Stimulated activated effector memory CD8-positive, alpha-beta T cell treated with anti-CD3 and anti-CD28 coated beads, Interleukin-12 subunit alpha, Interleukin-12 subunit beta, amount 100 ng/mL, for 72 hours (primary cell): Measurements from ENCODE around the gene TTC34.

Experiments
- ATAC-seq: fragments of 150-1000 bp; cut with Tn5 transposase; 2 replicates; pipeline ENCODE4 v1.10.0; 2021
- DNase-seq, 2 donors: peaks; one replicate each; pipeline ENCODE4 v3.0.0; 2021 to 2022; ENCODE audit warnings: low spot score in 2 of 2
- H3K27ac Mint-ChIP-seq: one replicate; pipeline ENCODE4 v1.8.0; 2022; ENCODE audit warnings: mild to moderate bottlenecking, mixed read lengths
- H3K36me3 Mint-ChIP-seq: one replicate; pipeline ENCODE4 v1.8.0; 2022; ENCODE audit warnings: mild to moderate bottlenecking, mixed read lengths
- H3K4me1 Mint-ChIP-seq: one replicate; pipeline ENCODE4 v1.8.0; 2022; ENCODE audit warnings: mixed read lengths
- H3K4me3 Mint-ChIP-seq: one replicate; pipeline ENCODE4 v1.8.0; 2022; ENCODE audit warnings: mild to moderate bottlenecking, mixed read lengths
- H3K9me3 Mint-ChIP-seq: one replicate; pipeline ENCODE4 v1.8.0; 2022; ENCODE audit warnings: mixed read lengths

TTC34 gene

DNA sequence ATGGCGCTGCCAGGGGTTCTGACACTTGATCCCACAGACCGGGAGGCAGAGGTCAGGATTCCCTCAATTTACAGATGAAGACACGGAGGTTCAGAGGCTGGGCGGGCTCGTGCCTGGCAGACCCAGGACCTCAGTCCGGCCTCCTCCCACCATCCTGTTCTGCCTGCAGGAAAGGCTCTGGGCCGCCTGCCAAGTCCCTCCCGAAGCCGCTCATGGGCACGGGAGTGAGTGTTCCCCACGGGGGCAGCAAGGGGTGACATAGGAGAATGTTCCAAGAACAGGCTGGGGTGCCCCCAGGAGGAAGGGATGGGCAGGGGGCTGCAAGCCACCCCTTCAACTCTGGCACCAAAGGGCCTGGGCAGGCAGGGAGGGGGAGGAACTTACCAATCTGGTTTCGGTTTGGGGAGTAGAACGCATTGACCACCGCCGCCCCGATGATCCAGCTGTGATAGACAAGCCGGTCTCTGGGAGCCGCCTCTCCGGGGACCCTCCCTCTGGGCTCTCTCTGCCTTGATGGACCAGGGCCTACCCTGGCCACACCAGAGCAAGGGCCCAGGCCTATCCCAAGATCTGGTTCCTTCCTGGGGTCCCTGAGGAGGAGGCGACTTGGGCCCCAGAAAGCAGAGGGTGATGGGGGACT lies 207.4 kb downstream of the TTC34 start:
- Mint-ChIP-seq H3K4me3 (no peak overlapping the region), H3K4me1 (peaks cover 7% of the 10 kb centered on the region), H3K36me3 (no peaks in the 10 kb centered on the region), H3K27ac (no peak overlapping the region), H3K9me3 (no peaks in the 10 kb centered on the region)
- ATAC-seq (no peak), DNase-seq (no peak)

DNA sequence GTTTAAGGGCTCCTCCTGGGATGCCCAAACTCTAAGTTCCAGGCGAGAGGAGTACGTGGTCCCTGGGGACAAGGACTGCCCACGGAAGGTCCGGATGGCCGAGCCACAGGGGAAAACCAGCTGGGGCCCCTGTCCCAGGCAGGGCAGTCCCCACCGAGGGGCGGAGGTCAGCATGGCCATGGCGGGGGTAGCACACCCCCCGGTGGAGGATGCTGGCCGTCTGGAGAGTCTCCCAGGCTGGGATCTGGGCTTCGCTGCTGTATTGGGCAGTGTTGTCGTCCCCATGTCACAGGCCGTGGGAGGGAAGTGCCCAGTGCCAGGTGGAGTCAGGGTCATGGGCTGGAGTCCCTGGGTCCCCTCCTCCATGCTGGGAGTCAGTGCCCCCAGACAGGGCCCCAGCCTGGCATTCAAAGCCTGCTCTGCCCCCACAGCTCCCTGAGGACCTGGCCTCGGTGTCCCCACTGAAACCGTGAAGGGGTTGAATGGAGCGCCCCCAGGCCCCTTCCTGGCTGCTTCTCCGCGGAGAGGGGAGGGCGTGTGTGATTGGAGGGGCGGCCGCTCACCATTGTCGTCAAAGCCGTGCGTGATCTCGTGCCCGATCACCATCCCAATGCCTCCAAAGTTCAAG lies 208.1 kb downstream of the TTC34 start:
- DNase-seq (no peak), ATAC-seq (no peak)
- no peaks in the 10 kb centered on the region for H3K9me3 Mint-ChIP-seq
- peaks cover 7% of the 10 kb centered on the region for H3K4me1 Mint-ChIP-seq
- peak overlapping the region; percentile 50 for H3K27ac Mint-ChIP-seq
- H3K4me3 Mint-ChIP-seq: no peak overlapping the region
- no peaks in the 10 kb centered on the region for H3K36me3 Mint-ChIP-seq

GRCh38 chr1:2592672-2593071 lies 208.8 kb downstream of the TTC34 start:
- DNase-seq (no peak), ATAC-seq (no peak)
- Mint-ChIP-seq H3K36me3 (no peaks in the 10 kb centered on the region), H3K4me1 (peaks cover 7% of the 10 kb centered on the region), H3K4me3 (no peak overlapping the region), H3K27ac (peak overlapping the region; percentile 50), H3K9me3 (no peaks in the 10 kb centered on the region)

GRCh38 chr1:2591581-2592261 lies 209.8 kb downstream of the TTC34 start:
- no peaks in the 10 kb centered on the region for H3K36me3 Mint-ChIP-seq
- peaks cover 6% of the 10 kb centered on the region for H3K4me1 Mint-ChIP-seq
- H3K4me3 Mint-ChIP-seq: no peak overlapping the region
- ATAC-seq: no peak
- H3K9me3 Mint-ChIP-seq: no peaks in the 10 kb centered on the region
- DNase-seq: no peak
- no peak overlapping the region for H3K27ac Mint-ChIP-seq

- ATAC-seq: no peak
- Mint-ChIP-seq H3K4me3 (no peak overlapping the region), H3K9me3 (no peaks in the 10 kb centered on the region), H3K36me3 (peaks cover 3% of the 10 kb centered on the region), H3K27ac (no peak overlapping the region), H3K4me1 (peaks cover 6% of the 10 kb centered on the region)
- no peak for DNase-seq
Observed at GRCh38 chr1:2591233-2591580, 210.3 kb downstream of the TTC34 start.

DNA sequence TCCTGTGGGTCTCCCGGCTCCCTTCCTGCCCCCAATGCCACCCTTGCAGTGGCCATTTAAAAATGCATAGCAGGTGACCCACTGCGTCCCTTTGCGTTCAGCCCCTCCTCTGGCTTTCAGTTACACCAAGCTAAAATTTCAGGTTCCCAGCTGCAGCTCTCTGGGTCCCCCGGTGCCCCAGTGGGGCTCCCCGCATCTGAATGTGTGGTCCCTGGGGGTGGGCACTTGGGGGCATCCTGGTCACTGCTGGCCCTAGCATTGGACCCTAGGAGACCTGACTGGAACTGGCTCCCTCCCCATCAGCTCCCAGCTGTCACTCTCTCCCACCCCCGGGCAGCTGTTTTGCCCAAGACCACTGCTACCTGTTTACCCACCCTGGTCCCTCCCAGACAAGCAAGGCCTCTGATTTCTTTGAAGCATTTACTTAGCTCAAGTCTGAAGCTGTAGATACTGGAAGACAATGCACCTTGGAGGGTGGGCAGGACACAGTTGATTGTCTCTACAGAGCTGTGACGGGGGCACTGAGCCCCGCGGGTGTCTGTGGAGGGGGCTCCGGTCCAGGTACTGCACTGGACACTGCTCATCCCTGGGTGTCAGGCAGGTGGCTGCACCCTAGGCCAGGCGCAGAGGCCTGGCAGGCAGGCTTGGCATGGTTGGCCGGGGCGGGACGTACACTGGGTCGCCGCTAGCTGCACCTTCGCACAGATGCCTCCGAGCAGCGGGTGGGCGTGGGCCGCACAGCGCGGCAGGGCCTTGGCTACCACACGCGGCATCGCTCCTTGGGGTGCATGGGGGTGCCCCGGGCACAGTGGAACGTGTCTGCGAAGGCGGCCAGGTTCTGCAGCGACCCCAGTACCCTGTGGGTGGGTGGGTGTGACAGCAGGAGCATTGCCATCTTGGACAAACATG lies 211.0 kb downstream of the TTC34 start:
- Mint-ChIP-seq H3K9me3 (no peaks in the 10 kb centered on the region), H3K4me3 (no peak overlapping the region), H3K27ac (no peak overlapping the region), H3K4me1 (peaks cover 6% of the 10 kb centered on the region), H3K36me3 (peaks cover 8% of the 10 kb centered on the region)
- DNase-seq (no peak), ATAC-seq (no peak)

DNA sequence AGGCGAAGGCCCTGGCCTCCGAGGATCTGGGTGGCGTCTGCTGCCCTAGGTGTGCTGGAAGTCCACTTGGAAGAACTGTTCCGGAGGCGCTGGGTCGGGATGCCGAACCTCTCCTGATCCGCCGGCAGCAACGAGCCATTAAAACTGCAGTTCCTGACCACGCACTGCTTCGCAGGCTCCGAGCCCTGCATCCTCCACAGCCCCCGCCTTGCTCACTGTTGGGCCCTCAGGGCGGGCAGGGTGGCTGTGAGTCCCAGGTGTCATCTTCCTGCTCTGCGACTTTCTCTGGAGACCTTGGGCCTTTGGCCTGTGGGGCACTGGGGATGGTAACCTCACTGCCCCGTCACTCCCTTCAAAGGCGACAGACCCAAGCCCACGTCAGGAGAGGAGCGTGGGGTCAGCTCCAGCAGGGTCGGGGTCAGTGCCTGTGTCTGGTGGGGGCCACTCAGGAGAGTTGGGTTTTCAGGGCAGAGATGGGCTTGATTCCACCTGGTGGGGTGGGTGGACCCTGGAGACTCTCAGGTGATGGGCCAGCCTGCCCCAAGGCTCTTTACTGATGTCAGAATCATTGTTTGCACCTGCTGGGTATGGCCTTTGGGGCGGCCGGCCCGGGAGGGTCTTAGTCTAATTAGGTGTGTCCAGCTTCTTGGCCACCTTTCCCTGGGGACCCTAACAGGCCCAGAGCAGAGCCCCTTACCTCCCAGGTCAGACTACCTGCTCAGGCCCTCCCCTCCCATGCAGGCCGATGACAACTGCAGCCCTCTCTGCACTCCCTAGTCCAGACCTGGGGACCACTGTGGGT lies 211.9 kb downstream of the TTC34 start:
- DNase-seq (no peak), ATAC-seq (no peak)
- H3K27ac Mint-ChIP-seq: no peak overlapping the region

DNA sequence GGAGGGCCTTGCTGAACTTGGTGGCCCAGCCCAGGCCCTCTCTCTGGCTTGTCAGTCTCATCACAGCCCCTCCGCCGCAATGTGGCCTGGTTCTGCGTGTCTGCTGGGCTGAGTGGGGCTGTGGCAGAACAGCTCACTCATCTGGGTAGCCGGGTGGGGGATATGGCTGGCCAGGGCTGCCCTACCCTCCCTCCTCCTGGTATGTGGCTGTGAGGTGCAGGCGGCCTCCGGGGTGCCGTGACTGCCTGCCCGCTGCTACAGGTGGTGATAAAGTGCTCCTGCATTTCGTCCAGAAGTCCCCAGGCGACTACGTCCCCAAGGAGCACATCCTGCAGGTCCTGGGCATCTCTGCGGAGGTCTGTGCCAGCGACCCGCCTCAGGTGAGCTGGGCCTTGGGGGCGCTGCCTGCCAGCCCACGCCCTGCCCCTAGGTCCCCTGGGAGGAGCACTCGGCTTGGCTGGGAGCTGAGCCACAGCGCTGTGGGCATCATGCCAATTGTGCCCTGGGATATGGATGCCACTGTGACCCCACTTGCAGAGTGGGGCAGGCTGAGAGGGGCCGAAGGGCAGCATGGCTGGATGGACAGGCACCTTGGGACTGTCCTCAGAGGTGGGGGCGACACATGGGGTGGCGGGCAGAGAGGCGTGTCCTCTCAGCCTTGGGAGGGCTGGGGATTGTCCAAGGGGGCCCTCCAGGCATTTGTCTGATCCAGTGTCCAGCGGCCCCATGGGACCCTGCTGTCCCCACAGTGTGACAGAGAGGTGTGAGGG lies 212.6 kb downstream of the TTC34 start:
- DNase-seq (no peak), ATAC-seq (no peak)
- Mint-ChIP-seq H3K4me3 (no peak overlapping the region), H3K36me3 (peaks cover 11% of the 10 kb centered on the region), H3K27ac (no peak overlapping the region), H3K9me3 (no peaks in the 10 kb centered on the region), H3K4me1 (peaks cover 23% of the 10 kb centered on the region)

More for the DNA sequence above, 211.9 kb downstream of the TTC34 start:
- Mint-ChIP-seq H3K4me3 (no peak overlapping the region), H3K9me3 (no peaks in the 10 kb centered on the region), H3K36me3 (peaks cover 11% of the 10 kb centered on the region), H3K4me1 (peaks cover 15% of the 10 kb centered on the region)

DNA sequence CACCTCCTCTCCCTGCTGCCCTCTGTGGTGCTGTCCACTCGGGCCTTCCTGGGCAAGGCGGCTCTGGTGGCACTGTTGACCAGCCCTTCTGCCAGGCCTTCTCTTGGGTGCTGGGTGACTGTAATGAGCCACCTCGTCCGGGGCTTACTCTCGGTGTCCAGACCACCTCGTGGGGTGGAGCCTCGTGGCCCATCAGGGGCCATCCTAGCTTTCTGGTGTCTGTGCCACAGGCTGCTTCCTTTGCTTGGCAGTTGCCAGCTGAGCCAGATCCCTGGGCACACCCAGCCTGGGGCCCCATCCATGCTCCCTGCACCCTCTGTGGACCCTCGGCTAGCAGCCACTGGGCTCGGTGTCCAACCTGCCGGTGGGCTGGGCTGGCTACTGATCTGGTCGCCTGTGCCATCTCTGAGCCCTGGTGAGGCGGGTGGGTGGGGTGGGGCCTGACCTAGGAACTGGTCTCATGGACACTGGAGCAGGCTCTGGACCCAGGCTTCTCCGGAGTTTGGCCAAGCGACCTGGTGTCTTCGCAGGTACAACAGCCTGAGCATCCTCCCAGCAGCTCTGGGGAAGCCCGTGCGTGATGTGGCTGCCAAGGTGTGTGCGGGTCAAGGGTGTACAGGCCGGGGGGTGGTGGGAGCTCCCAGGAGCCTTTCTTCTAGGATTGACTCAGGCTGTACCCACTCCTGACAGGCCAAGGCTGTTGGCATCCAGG lies 213.5 kb downstream of the TTC34 start:
- Mint-ChIP-seq H3K9me3 (no peaks in the 10 kb centered on the region), H3K4me3 (peak overlapping the region; percentile 91), H3K27ac (no peak overlapping the region)

GRCh38 chr1:2587071-2587859 lies 214.2 kb downstream of the TTC34 start:
- H3K36me3 Mint-ChIP-seq: peaks cover 11% of the 10 kb centered on the region
- H3K4me1 Mint-ChIP-seq: peaks cover 34% of the 10 kb centered on the region
- peak in 1 of 2 donors; percentile 73 for DNase-seq
- no peak overlapping the region for H3K27ac Mint-ChIP-seq
- peak; percentile 2 for ATAC-seq
- peak overlapping the region; percentile 91 for H3K4me3 Mint-ChIP-seq
- H3K9me3 Mint-ChIP-seq: no peaks in the 10 kb centered on the region

More for the DNA sequence above, 213.5 kb downstream of the TTC34 start:
- no peak for ATAC-seq
- no peak for DNase-seq
- peaks cover 31% of the 10 kb centered on the region for H3K4me1 Mint-ChIP-seq
- H3K36me3 Mint-ChIP-seq: peaks cover 11% of the 10 kb centered on the region

DNA sequence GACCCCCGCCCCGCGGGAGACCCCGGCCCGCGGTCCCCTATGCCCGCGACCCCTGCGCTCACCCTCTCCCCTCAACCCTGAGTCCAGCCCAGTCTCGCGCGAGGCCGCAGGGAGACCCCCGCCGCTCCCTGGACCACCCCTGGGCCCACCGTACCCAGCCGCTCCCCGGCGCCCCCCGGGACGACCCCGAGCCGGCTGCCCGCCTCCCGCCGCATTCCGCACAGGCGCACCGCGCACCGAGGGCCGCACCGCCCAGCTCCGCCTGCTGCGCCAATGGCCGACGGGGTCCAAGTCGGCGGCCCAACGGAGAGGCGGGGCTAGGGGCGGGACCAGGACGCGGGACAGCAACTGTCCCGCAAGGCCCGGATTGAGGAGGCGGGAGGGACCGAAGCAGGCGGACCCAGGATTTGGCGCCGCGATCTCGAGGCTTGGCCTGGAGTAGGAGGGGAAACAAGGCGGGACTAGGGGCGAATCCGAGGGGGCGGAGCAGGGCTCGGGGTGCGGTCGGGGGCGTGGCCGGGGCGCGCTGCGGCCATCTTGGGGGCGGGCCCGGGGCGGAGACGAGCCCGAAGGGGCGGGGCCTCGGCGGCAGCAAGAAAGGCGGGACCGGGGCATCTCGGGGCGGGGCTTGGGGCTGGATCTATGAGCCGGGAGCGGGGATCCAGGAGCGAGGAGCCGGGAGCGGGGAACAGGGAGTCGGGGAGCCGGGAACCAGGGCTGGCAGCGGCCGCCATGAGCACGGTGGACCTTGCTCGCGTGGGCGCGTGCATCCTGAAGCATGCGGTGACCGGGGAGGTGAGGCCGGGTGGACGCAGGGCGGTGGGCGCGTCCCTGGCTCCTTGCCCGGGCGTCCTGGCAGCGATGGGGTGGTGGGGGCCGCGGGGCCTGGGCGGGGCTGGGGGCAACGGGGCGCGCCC lies 215.1 kb downstream of the TTC34 start, which contains the start of gene PRXL2B:
TSS of gene PRXL2B (plus strand) at position 624 of the 917 bp plus-strand sequence. CDS start at position 733, 109 bp downstream.
- peak within 1 kb of the TSS; percentile 93 for H3K27ac Mint-ChIP-seq
- peaks cover 15% of the 10 kb centered on the region for H3K36me3 Mint-ChIP-seq
- peak; percentile 85 for ATAC-seq
- peak; percentile 99 for DNase-seq
- peak within 1 kb of the TSS; percentile 91 for H3K4me3 Mint-ChIP-seq
- H3K9me3 Mint-ChIP-seq: no peaks in the 10 kb centered on the region
- peaks cover 42% of the 10 kb centered on the region for H3K4me1 Mint-ChIP-seq
